H1 (cell line): Measurements from ENCODE around the gene TFR2. TPM values are rescaled to one million over a fixed set of nuclear protein-coding genes. Genes with fewer than 3 reads are reported as not detected.

Experiments used
- CTCF ChIA-PET: fragments of 300-600 bp; sonication (Branson Sonifier 250); formaldehyde crosslinking; loops from one replicate; lab custom pipeline; 2021; ENCODE audit not compliant: partially characterized antibody; lab: Charles Lee
- POLR2A ChIA-PET: fragments of 300-600 bp; sonication (Branson Sonifier 250); formaldehyde crosslinking; loops from one replicate; lab custom pipeline; 2021; ENCODE audit warnings: inconsistent platforms; ENCODE audit not compliant: partially characterized antibody; lab: Charles Lee
- DNase-seq, 2 experiments: peaks; one replicate each; pipeline versions ENCODE4 v3.0.0 to v3.0.0-alpha.2; 2010 to 2022; ENCODE audit warnings: low spot score in 2 of 2, low read depth in 1 of 2, mixed read lengths in 1 of 2
- FAIRE-seq: peaks from 2 replicates; lab custom pipeline; 2011; peaks lifted over from hg19 to GRCh38; lab: Jason Lieb, UNC
- H2AFZ ChIP-seq: 2 replicates; pipeline ENCODE4 v1.8.1; 2012; ENCODE audit warnings: low read length, inconsistent platforms
- H2AK5ac ChIP-seq: 2 replicates; pipeline ENCODE4 v1.6.1; 2013; ENCODE audit warnings: low read depth, low read length
- H2BK120ac ChIP-seq: replicated peaks from 2 replicates; pipeline ENCODE3; 2013; ENCODE audit warnings: low read depth, low read length, inconsistent platforms
- H2BK12ac ChIP-seq: 2 replicates; pipeline ENCODE4 v1.6.1; 2013; ENCODE audit warnings: low read depth, low read length
- H2BK15ac ChIP-seq: 2 replicates; pipeline ENCODE4 v1.6.1; 2013; ENCODE audit warnings: low read length
- H2BK20ac ChIP-seq: 2 replicates; pipeline ENCODE4 v1.6.1; 2013; ENCODE audit warnings: low read length
- H2BK5ac ChIP-seq: 2 replicates; pipeline ENCODE4 v1.6.1; 2013; ENCODE audit warnings: low read depth, low read length
- H3K14ac ChIP-seq: 2 replicates; pipeline ENCODE4 v1.6.1; 2013; ENCODE audit warnings: inconsistent platforms; ENCODE audit not compliant: insufficient read length
- H3K18ac ChIP-seq: 2 replicates; pipeline ENCODE4 v1.6.1; 2013; ENCODE audit warnings: low read length; ENCODE audit errors: extremely low read depth
- H3K23ac ChIP-seq: 2 replicates; pipeline ENCODE4 v1.6.1; 2013; ENCODE audit warnings: inconsistent platforms; ENCODE audit not compliant: insufficient read length
- H3K23me2 ChIP-seq: 2 replicates; pipeline ENCODE4 v1.6.1; 2013; ENCODE audit warnings: low read depth, low read length
- H3K27ac ChIP-seq: 2 replicates; pipeline ENCODE4 v1.6.1; 2011; ENCODE audit warnings: low read depth, low read length, inconsistent platforms
- H3K27me3 ChIP-seq, 4 experiments: replicated peaks in 1 of 4; 1 replicate in 1 of 4; 2 replicates in 3 of 4; pipeline versions ENCODE4 v1.6.1 to v1.8.1; 2011 to 2013; ENCODE audit warnings: low read length in 3 of 4, mild to moderate bottlenecking in 3 of 4, inconsistent platforms in 2 of 4, mixed read lengths in 2 of 4, moderate library complexity in 1 of 4; ENCODE audit not compliant: control insufficient read depth in 3 of 4, insufficient read depth in 3 of 4; ENCODE audit errors: extremely low read depth in 1 of 4
- H3K36me3 ChIP-seq, 4 experiments: 2 replicates each; pipeline versions ENCODE4 v1.6.1 to v1.8.1; 2011 to 2013; ENCODE audit warnings: mild to moderate bottlenecking in 4 of 4, low read length in 3 of 4, moderate library complexity in 2 of 4, control low read depth in 1 of 4, inconsistent platforms in 1 of 4; ENCODE audit not compliant: insufficient read depth in 4 of 4, control insufficient read depth in 2 of 4
- H3K4ac ChIP-seq: replicated peaks from 2 replicates; pipeline ENCODE3; 2013; ENCODE audit warnings: low read length, low read depth, mixed read lengths, inconsistent platforms; ENCODE audit not compliant: insufficient read length
- H3K4me1 ChIP-seq, 4 experiments: replicated peaks in 1 of 4; 1 replicate in 1 of 4; 2 replicates in 3 of 4; pipeline versions ENCODE4 v1.6.1 to v1.8.1; 2011 to 2013; ENCODE audit warnings: low read length in 3 of 4, inconsistent platforms in 2 of 4, mixed read lengths in 1 of 4; ENCODE audit not compliant: insufficient read depth in 4 of 4, control insufficient read depth in 3 of 4
- H3K4me2 ChIP-seq, 2 experiments: 2 replicates each; pipeline versions ENCODE4 v1.6.1 to v1.8.1; 2011 to 2013; ENCODE audit warnings: low read depth in 2 of 2, low read length in 2 of 2, control low read depth in 1 of 2, inconsistent platforms in 1 of 2, mild to moderate bottlenecking in 1 of 2; ENCODE audit not compliant: insufficient read depth in 1 of 2
- H3K4me3 ChIP-seq, 4 experiments: fragments of 200-600, 300-600 bp in 1 of 4; sonication (generic), shearing (Covaris generic), sonication (Bioruptor Twin) in 1 of 4; 2 replicates each; pipeline versions ENCODE4 v1.5.1 to v1.8.1; 2011 to 2016; ENCODE audit warnings: low read length in 4 of 4, low read depth in 3 of 4, control low read depth in 2 of 4, inconsistent platforms in 2 of 4, mild to moderate bottlenecking in 2 of 4, mixed read lengths in 1 of 4, moderate library complexity in 1 of 4; ENCODE audit not compliant: insufficient read depth in 2 of 4; ENCODE audit errors: extremely low read depth in 1 of 4
- H3K56ac ChIP-seq: replicated peaks from 2 replicates; pipeline ENCODE3; 2013; ENCODE audit warnings: low read depth, mild to moderate bottlenecking, mixed read lengths, low read length, inconsistent platforms; ENCODE audit not compliant: insufficient read length
- H3K79me1 ChIP-seq: 2 replicates; pipeline ENCODE4 v1.6.1; 2013; ENCODE audit warnings: low read depth, low read length, control low read depth
- H3K79me2 ChIP-seq, 2 experiments: 2 replicates each; pipeline versions ENCODE4 v1.6.1 to v1.8.1; 2012 to 2013; ENCODE audit warnings: low read length in 2 of 2, mild to moderate bottlenecking in 2 of 2, inconsistent platforms in 1 of 2; ENCODE audit not compliant: insufficient read depth in 2 of 2, control insufficient read depth in 1 of 2
- H3K9ac ChIP-seq, 4 experiments: replicated peaks in 1 of 4; 1 replicate in 1 of 4; 2 replicates in 3 of 4; pipeline versions ENCODE4 v1.6.1 to v1.8.1; 2011 to 2013; ENCODE audit warnings: low read depth in 3 of 4, low read length in 3 of 4, control low read depth in 2 of 4, mild to moderate bottlenecking in 2 of 4, moderate library complexity in 2 of 4, inconsistent platforms in 1 of 4; ENCODE audit errors: extremely low read depth in 1 of 4
- H3K9me3 ChIP-seq, 2 experiments: 2 replicates each; pipeline versions ENCODE4 v1.6.1 to v1.8.1; 2012 to 2013; ENCODE audit warnings: mild to moderate bottlenecking in 2 of 2, moderate library complexity in 2 of 2, control low read depth in 1 of 2, inconsistent platforms in 1 of 2, low read depth in 1 of 2, low read length in 1 of 2, mixed read lengths in 1 of 2; ENCODE audit not compliant: insufficient read depth in 2 of 2
- H4K20me1 ChIP-seq, 2 experiments: replicated peaks in 1 of 2; 2 replicates each; pipeline versions ENCODE3 to v1.8.1; 2011 to 2013; ENCODE audit warnings: inconsistent platforms in 2 of 2, low read length in 2 of 2, mild to moderate bottlenecking in 1 of 2; ENCODE audit not compliant: insufficient read depth in 2 of 2, control insufficient read depth in 1 of 2
- H4K5ac ChIP-seq: 2 replicates; pipeline ENCODE4 v1.6.1; 2013; ENCODE audit warnings: low read length, low read depth, mixed read lengths, inconsistent platforms; ENCODE audit not compliant: insufficient read length
- H4K8ac ChIP-seq: 2 replicates; pipeline ENCODE4 v1.8.0; 2013; ENCODE audit warnings: mild to moderate bottlenecking, moderate library complexity, low read length, inconsistent platforms; ENCODE audit not compliant: insufficient read depth; ENCODE audit errors: extremely low read depth
- H4K91ac ChIP-seq: replicated peaks from 2 replicates; pipeline ENCODE3; 2013; ENCODE audit warnings: low read length, mixed read lengths, inconsistent platforms; ENCODE audit not compliant: insufficient read length
- RBBP5 ChIP-seq: IDR thresholded peaks from 2 replicates; pipeline ENCODE4 v1.7.1; 2012; ENCODE audit warnings: low read depth, mild to moderate bottlenecking, inconsistent platforms, low read length, moderate library complexity, borderline replicate concordance
- SP1 ChIP-seq: IDR thresholded peaks from 2 replicates; pipeline ENCODE4 v1.6.1; 2011; ENCODE audit warnings: low read depth, low read length
- SP2 ChIP-seq: IDR thresholded peaks from 2 replicates; pipeline ENCODE4 v1.6.1; 2012; ENCODE audit warnings: mild to moderate bottlenecking, low read length, inconsistent platforms
- ZNF274 ChIP-seq: IDR thresholded peaks from 2 replicates; pipeline ENCODE4 v1.7.0; 2012; ENCODE audit warnings: low read length, borderline replicate concordance; ENCODE audit errors: extremely low read depth
- WGBS, 2 experiments: shearing (Covaris generic) in 1 of 2; methylation state at CpG; one replicate each; pipeline versions ENCODE4 v1.1.6 to v1.1.7; 2013 to 2015; ENCODE audit warnings: low lambda C conversion rate in 2 of 2, mixed read lengths in 2 of 2, inconsistent platforms in 1 of 2, low coverage in 1 of 2, missing lambda C conversion rate in 1 of 2; ENCODE audit not compliant: insufficient replicate concordance in 2 of 2, insufficient coverage in 1 of 2, insufficient read length in 1 of 2; ENCODE audit errors: extremely low coverage in 1 of 2, missing lambda C conversion rate in 1 of 2; 5-methylcytosine and 5-hydroxymethylcytosine counted together
- polyA plus RNA-seq, 7 experiments: library from polyadenylated mRNA; depleted of rRNA in 3 of 7; stranded (reverse) in 5 of 7; unstranded in 2 of 7; fragments of >200 nt in 5 of 7; fragments of 200-250 nt in 2 of 7; gene quantifications; 1 replicate in 5 of 7; 2 replicates in 1 of 7; 4 replicates in 1 of 7; pipeline versions ENCODE4 v1.2.1 to v1.2.3, GENCODE V29; 2011 to 2013; ENCODE audit warnings: missing spikeins in 2 of 7, mixed read lengths in 2 of 7
- total RNA-seq: library from RNA; stranded (reverse); fragmentation: NEBNext Ultra II Directional; extraction: Animal tissue kit (Norgen Biotek cat#: 25700); gene quantifications from 2 replicates; pipeline ENCODE4 v1.2.1, GENCODE V29; 2021

TFR2 gene
- total and polyA plus RNA-seq, 2 of the 8 experiments (the other 6 are each of a cell fraction or from before 2014, with no cell fraction given): 4.6 to 5.7 TPM

- Histone ChIP-seq H3K4ac (no peak overlapping the region), H3K14ac (no peak overlapping the region), H2BK15ac (no peak overlapping the region), H3K79me2 (no peaks in the 10 kb centered on the region), H3K9me3 (no peaks in the 10 kb centered on the region), H4K20me1 (peaks cover 1 to 2% of the 10 kb centered on the region in 2 experiments), H2BK5ac (no peak overlapping the region), H2AFZ (no peak overlapping the region), H3K27ac (no peak overlapping the region), H3K9ac (no peak overlapping the region), H3K4me3 (no peak overlapping the region), H4K5ac (no peak overlapping the region), H3K23me2 (peaks cover 9% of the 10 kb centered on the region; the same call in 1 of the 2 replicates), H4K8ac (no peak overlapping the region), H3K36me3 (no peaks in the 10 kb centered on the region), H3K79me1 (no peaks in the 10 kb centered on the region), H2BK12ac (no peak overlapping the region), H3K23ac (no peak overlapping the region), H2AK5ac (no peak overlapping the region), H3K27me3 (peaks cover 0 to 20% (median 10%) of the 10 kb centered on the region in 4 experiments; a peak in 6 of 7 replicates), H2BK20ac (no peak overlapping the region), H3K4me2 (no peak overlapping the region), H4K91ac (no peak overlapping the region), H3K4me1 (peaks cover 0 to 14% (median 9%) of the 10 kb centered on the region in 4 experiments; a peak in 6 of 7 replicates), H3K18ac (no peak overlapping the region), H2BK120ac (no peak overlapping the region), H3K56ac (no peak overlapping the region)
- ChIA-PET POLR2A (interaction anchor here (1.1 to 2.9 kb wide), 7 partner anchors 10 to 90 kb away, joined by 3 to 20 read pairs (median 5); partner anchors contain the start of genes EPO and MOSPD3), CTCF (interaction anchor here (0.7 to 4.8 kb wide), 37 partner anchors 9 to 497 kb away, joined by 3 to 73 read pairs (median 5); partner anchors contain the start of genes ACTL6B, FBXO24, GNB2 and MOSPD3)
- no peak for FAIRE-seq
- WGBS, 2 experiments: 89% methylated on average over 4 of the region's 4 CpGs; no CpG with 5 or more reads in 1 of the 2 experiments
- DNase-seq: no peak
- TF ChIP-seq RBBP5: no peak
- TF ChIP-seq SP2: no peak
- TF ChIP-seq SP1: no peak
- TF ChIP-seq ZNF274: no peak
These were observed 11.3 kb downstream of the TFR2 start for GRCh38 chr7:100630066-100630465.
